DND-41 (cell line): Measurements from ENCODE around the gene INPP5A.

Experiments
- ATAC-seq: fragments of 200-7000 bp; cut with Tn5 transposase; 3 replicates; pipeline ENCODE4 v1.9.1; 2021; ENCODE audit warnings: low read depth; ENCODE audit not compliant: insufficient read depth
- DNase-seq: peaks from one replicate; pipeline ENCODE4 v3.0.0-alpha.2; 2020
- H2AFZ ChIP-seq: 2 replicates; pipeline ENCODE4 v1.6.0; 2012; ENCODE audit warnings: low read depth, low read length
- H3K27ac ChIP-seq: 2 replicates; pipeline ENCODE4 v1.5.1; 2012; ENCODE audit warnings: low read length, inconsistent platforms
- H3K27me3 ChIP-seq: fragments of 200-600 bp; sonication (generic); 2 replicates; pipeline ENCODE4 v1.6.0; 2012; ENCODE audit warnings: low read length, mild to moderate bottlenecking, inconsistent platforms; ENCODE audit not compliant: insufficient read depth, poor library complexity
- H3K36me3 ChIP-seq: 2 replicates; pipeline ENCODE4 v1.5.1; 2012; ENCODE audit warnings: low read length, inconsistent platforms; ENCODE audit not compliant: insufficient read depth
- H3K4me1 ChIP-seq: 2 replicates; pipeline ENCODE4 v1.5.1; 2012; ENCODE audit warnings: mild to moderate bottlenecking, low read length; ENCODE audit not compliant: insufficient read depth
- H3K4me2 ChIP-seq: 2 replicates; pipeline ENCODE4 v1.6.0; 2012; ENCODE audit warnings: mild to moderate bottlenecking, moderate library complexity, low read length, inconsistent platforms; ENCODE audit not compliant: insufficient read depth
- H3K4me3 ChIP-seq, 2 experiments: fragments of 200-600 bp in 1 of 2; shearing (Covaris generic) in 1 of 2; 2 replicates each; pipeline ENCODE4 v1.5.1; 2012 to 2016; ENCODE audit warnings: inconsistent platforms in 2 of 2, low read length in 2 of 2, mild to moderate bottlenecking in 2 of 2, low read depth in 1 of 2, moderate library complexity in 1 of 2
- H3K79me2 ChIP-seq: 2 replicates; pipeline ENCODE4 v1.6.0; 2012; ENCODE audit warnings: low read length, inconsistent platforms; ENCODE audit not compliant: insufficient read depth
- H3K9ac ChIP-seq: 2 replicates; pipeline ENCODE4 v1.6.0; 2012; ENCODE audit warnings: low read depth, mild to moderate bottlenecking, inconsistent platforms, low read length, moderate library complexity
- H3K9me3 ChIP-seq: 2 replicates; pipeline ENCODE4 v1.5.1; 2012; ENCODE audit warnings: low read length, moderate library complexity, mild to moderate bottlenecking, inconsistent platforms; ENCODE audit not compliant: insufficient read depth, severe bottlenecking
- H4K20me1 ChIP-seq: 2 replicates; pipeline ENCODE4 v1.6.0; 2012; ENCODE audit warnings: low read length; ENCODE audit not compliant: insufficient read depth
- EZH2 ChIP-seq: IDR thresholded peaks from 3 replicates; pipeline ENCODE4 v1.6.1; 2012; ENCODE audit warnings: borderline replicate concordance, low read depth, mild to moderate bottlenecking, moderate library complexity, low read length, inconsistent platforms; ENCODE audit not compliant: severe bottlenecking
- TF ChIP-seq, protein P1 (sequence below): IDR thresholded peaks from 2 replicates; pipeline ENCODE4 v1.5.1; 2012; ENCODE audit warnings: borderline replicate concordance, low read length, moderate library complexity, mild to moderate bottlenecking; ENCODE audit not compliant: poor library complexity, severe bottlenecking; ENCODE audit errors: extremely low read depth

INPP5A gene

DNA sequence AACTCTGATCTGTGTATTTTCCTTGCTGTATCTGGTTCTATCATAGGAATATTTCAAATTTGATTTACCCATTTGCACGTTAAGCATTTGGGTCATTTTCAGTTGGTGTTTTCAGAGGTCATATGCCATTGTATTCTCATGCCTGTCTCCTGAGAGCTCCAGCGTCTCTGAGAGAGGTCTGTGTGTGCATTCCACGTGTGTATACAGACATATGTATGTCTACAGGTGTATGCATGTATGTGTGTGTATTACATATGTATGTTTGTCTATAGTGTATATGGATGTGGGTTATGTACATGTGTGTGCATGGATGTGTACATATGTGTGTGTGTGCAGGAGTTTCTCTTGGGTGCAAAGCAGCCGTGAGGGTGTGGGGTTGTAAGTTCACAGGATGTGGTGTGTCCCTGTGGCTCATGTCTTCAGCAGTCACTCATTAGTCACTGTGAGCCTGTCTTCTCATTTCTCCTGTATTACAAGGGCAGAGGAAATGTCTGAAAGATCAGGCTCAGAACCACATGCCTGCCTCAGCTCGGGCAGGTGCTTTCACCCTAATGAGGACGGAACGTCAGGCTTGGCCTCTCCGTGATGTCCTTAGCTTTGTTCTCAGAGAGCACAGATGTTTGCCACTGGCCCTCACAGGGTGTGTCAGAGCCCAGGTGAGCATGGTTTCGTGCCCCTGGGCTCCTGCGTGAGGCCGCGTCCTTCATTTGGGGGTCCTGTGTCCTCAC lies 146.7 kb downstream of the INPP5A start:
- no peak overlapping the region for H3K4me3 ChIP-seq

DNA sequence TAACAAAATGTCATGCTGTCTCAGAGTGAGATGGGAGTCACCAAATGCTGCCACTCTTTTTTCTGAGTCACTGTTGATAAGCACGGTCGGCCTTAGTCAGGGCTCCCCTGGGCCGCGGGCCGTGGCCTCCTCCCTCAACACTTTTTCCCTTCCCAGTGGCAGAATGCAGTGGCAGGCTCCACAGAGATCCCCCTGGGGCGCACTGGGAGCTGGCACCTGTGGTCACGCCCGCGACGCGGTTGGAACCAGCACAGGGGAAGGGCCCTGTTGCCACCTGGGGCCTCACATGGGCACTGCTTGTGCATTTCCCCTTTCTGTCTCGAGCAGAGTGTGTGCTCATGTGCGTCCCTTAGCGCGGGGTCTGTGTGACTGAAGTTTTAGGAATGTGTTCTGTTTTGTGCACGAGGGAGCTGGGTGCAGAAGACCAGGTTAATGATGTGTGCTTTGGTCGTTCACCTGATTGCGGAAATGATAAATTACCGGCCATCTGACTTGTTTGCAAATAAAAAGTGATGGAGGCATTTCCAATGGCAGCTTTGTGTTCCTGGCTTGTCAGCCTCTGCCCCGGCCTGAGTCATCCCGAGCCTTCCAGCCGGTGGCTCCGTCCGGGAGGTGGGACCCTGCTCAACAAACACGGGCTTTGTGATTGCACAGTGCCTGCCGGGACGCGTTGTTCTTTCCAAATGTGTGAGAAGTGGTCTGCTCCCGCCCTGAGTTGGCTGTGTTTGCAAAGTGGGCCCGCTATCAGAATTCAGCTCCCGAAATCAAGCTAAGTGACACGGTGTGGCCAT lies 147.7 kb downstream of the INPP5A start:
- Histone ChIP-seq H3K4me3 (no peak overlapping the region), H3K4me1 (no peaks in the 10 kb centered on the region), H3K27ac (no peak overlapping the region), H3K79me2 (peaks cover 14% of the 10 kb centered on the region; the same call in 1 of the 2 replicates), H4K20me1 (peaks cover 38% of the 10 kb centered on the region), H3K4me2 (no peak overlapping the region), H3K27me3 (no peaks in the 10 kb centered on the region), H3K9me3 (no peaks in the 10 kb centered on the region), H3K9ac (no peak overlapping the region), H2AFZ (no peak overlapping the region), H3K36me3 (peaks cover 22% of the 10 kb centered on the region)
- TF ChIP-seq EZH2, result no peak
- TF ChIP-seq, protein P1, sequence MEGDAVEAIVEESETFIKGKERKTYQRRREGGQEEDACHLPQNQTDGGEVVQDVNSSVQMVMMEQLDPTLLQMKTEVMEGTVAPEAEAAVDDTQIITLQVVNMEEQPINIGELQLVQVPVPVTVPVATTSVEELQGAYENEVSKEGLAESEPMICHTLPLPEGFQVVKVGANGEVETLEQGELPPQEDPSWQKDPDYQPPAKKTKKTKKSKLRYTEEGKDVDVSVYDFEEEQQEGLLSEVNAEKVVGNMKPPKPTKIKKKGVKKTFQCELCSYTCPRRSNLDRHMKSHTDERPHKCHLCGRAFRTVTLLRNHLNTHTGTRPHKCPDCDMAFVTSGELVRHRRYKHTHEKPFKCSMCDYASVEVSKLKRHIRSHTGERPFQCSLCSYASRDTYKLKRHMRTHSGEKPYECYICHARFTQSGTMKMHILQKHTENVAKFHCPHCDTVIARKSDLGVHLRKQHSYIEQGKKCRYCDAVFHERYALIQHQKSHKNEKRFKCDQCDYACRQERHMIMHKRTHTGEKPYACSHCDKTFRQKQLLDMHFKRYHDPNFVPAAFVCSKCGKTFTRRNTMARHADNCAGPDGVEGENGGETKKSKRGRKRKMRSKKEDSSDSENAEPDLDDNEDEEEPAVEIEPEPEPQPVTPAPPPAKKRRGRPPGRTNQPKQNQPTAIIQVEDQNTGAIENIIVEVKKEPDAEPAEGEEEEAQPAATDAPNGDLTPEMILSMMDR, result no peak
- peak; percentile 25 for DNase-seq
- ATAC-seq, result 0 out of 3 replicates have a peak, but pooled peaks have one; percentile 25

More for the DNA sequence above, 146.7 kb downstream of the INPP5A start:
- H3K4me2 ChIP-seq, result no peak overlapping the region
- H3K9ac ChIP-seq, result no peak overlapping the region
- H3K27me3 ChIP-seq, result no peaks in the 10 kb centered on the region
- H4K20me1 ChIP-seq, result peaks cover 38% of the 10 kb centered on the region
- H2AFZ ChIP-seq, result no peak overlapping the region
- no peaks in the 10 kb centered on the region for H3K4me1 ChIP-seq
- DNase-seq (peak; percentile 38), ATAC-seq (peak; percentile 90)
- peak overlapping the region; percentile 22; the same call in 1 of the 2 replicates for H3K27ac ChIP-seq
- no peaks in the 10 kb centered on the region for H3K9me3 ChIP-seq
- peaks cover 14% of the 10 kb centered on the region; the same call in 1 of the 2 replicates for H3K79me2 ChIP-seq
- H3K36me3 ChIP-seq, result peaks cover 18% of the 10 kb centered on the region; the same call in 1 of the 2 replicates
- TF ChIP-seq EZH2, result no peak
- TF ChIP-seq, protein P1, result no peak

GRCh38 chr10:132685921-132686680 lies 148.5 kb downstream of the INPP5A start:
- H3K36me3 ChIP-seq, result peaks cover 30% of the 10 kb centered on the region
- H3K4me3 ChIP-seq, result no peak overlapping the region
- H3K4me1 ChIP-seq, result no peaks in the 10 kb centered on the region
- ATAC-seq (no peak), DNase-seq (no peak)
- no peak overlapping the region for H3K27ac ChIP-seq
- H3K4me2 ChIP-seq, result no peak overlapping the region
- no peak overlapping the region for H3K9ac ChIP-seq
- H4K20me1 ChIP-seq, result peaks cover 38% of the 10 kb centered on the region
- no peaks in the 10 kb centered on the region for H3K27me3 ChIP-seq
- peaks cover 6% of the 10 kb centered on the region for H3K9me3 ChIP-seq
- no peak overlapping the region for H2AFZ ChIP-seq
- H3K79me2 ChIP-seq, result peaks cover 14% of the 10 kb centered on the region; the same call in 1 of the 2 replicates
- TF ChIP-seq, protein P1, result no peak
- no peak for TF ChIP-seq EZH2
